H4 (cell line): Measurements from ENCODE around the gene SOCS3. TPM values are rescaled to one million over a fixed set of nuclear protein-coding genes. Genes with fewer than 3 reads are reported as not detected.
A peak's percentile ranks its signal among the peaks of the same experiment; 100 is the strongest.

Source experiments
- DNase-seq: peaks from one replicate; pipeline ENCODE4 v3.0.0-alpha.2; 2015; ENCODE audit warnings: low spot score
- total RNA-seq: library from RNA; depleted of rRNA; stranded (reverse); fragments of >200 nt; shearing (Covaris generic); gene quantifications from 2 replicates; pipeline ENCODE4 v1.2.3, GENCODE V29; 2014; rRNA removed

Gene SOCS3, protein sequence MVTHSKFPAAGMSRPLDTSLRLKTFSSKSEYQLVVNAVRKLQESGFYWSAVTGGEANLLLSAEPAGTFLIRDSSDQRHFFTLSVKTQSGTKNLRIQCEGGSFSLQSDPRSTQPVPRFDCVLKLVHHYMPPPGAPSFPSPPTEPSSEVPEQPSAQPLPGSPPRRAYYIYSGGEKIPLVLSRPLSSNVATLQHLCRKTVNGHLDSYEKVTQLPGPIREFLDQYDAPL
- 29.2 and 43.0 TPM in 2 replicates for total RNA-seq

DNA sequence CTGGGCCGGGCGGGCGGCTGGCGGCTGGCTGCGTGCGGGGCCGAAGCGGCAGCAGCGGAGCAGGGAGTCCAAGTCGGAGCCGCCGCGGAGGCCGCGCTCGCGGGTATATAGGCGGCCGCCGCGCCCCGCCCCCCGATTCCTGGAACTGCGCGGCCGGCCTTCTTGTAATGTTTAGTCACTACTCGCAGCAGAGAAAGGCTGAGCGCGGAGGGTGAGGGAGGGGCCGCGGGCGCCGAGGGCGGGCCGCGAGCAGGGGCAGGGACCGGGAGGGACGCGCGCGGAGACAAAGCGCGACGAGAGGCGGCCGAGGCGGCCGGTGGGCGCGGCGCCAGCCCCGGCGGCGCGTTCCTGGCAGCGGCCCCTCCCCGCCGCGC lies at the start of gene SOCS3:
SOCS3 (minus strand) TSS at position 81 of the 374 bp plus-strand sequence. CDS start 982 bp downstream, outside the sequence.
- peak; percentile 98 for DNase-seq

- DNase-seq: no peak
Observed at GRCh38 chr17:78409191-78409928, 49.5 kb upstream of the SOCS3 start.

DNA sequence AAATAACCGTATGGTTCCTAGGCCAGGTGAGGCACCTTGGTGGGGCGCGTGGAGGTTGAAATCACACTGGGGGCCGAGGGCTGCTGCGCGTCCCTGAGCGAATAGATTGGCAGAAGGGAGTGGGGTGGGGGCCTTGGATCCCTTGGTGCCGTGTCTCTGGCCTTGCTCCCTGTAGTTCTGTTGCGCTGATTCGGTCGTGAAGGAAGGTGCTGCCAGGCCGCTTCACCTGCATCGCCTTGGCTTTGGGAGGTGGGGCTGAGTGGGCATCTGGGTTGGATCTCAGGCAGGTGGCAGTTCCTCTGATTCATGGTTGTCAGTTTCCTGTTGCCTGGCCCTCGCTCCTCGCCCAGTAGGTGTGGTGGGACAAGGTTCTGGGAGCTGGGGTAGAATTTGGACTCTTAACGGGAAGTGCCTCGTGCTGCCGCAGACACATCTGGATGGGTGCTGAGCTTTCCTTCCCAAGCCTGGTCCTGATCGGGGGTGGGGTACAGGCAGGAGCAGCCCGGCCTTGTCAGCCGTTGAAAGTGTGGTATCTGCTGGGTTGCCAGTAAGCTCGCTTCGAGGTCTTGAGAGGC lies 48.7 kb upstream of the SOCS3 start:
- no peak for DNase-seq

DNA sequence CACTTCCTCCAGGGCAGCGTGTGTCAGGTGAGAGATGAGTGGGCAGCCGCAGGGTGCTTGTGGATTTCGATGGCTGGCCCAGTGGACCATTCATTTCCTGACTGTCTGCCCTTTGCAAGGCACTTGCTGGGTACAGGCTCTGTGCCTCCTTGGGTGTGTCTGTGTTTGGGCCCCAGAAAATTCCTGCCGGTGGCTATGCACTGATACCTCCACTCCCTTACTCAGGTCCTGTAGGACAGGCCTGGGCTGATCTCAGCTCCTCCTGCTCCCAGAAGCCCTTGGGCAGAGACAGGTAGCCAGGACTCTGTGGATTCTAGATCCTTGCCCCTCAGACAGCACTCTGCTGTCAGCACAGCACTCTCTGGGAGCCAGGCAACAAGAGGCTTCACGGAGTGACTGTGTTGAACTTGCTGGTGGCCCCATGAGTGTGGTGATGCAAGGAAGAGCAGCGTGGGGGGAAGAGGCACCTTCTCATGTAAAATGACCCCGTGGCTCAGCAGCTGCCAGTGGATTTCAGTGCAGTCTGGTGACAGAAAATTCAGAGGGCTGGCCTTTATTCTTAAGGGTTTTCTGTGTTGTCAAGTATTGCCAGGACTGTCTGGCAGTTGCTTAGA lies 47.6 kb upstream of the SOCS3 start:
- no peak for DNase-seq

DNA sequence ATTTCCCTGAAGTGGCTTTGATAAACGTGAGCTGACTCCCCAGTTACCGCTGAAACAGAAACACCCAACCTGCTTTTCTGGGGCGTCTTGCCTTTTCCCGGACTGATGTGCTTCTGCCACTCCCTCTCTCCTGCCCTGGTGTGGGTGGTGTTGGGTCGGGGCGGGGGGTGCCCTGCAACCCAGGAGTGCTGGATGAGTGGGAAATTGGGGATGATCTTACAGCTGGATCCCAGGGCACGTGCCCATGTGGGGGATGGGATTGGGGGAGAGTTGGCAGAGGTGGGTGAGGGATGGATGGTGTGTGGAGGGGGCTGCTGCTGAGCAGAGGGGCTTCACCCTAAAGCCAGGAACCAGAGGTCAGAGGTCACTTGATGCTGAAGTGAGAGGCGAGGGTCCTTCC lies 47.0 kb upstream of the SOCS3 start:
- no peak for DNase-seq

GRCh38 chr17:78406396-78406795 lies 46.5 kb upstream of the SOCS3 start:
- DNase-seq: no peak

GRCh38 chr17:78403822-78404221 lies 43.9 kb upstream of the SOCS3 start:
- no peak for DNase-seq

DNA sequence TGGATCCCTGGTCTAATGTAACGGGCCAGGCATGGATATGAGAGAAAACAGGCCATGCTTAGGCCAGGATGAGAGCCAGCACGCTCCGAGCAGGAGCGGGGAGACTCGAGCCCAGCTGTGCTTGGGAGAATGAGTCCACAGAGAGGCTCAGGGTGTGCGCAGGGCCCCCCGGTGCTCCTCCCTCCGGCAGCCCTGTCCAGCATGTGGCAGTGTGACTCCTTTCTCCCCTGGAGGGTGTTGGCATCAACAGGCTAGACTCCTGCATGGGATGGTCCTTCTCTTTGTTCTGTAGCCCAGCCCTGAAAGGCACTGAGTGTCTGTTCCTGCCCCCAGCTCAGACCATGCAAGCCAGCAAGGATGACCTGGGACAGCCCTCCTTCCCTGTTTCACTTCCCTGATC lies 42.0 kb upstream of the SOCS3 start:
- DNase-seq: no peak

- DNase-seq: no peak
Observed at GRCh38 chr17:78401246-78401645, 41.4 kb upstream of the SOCS3 start.

DNA sequence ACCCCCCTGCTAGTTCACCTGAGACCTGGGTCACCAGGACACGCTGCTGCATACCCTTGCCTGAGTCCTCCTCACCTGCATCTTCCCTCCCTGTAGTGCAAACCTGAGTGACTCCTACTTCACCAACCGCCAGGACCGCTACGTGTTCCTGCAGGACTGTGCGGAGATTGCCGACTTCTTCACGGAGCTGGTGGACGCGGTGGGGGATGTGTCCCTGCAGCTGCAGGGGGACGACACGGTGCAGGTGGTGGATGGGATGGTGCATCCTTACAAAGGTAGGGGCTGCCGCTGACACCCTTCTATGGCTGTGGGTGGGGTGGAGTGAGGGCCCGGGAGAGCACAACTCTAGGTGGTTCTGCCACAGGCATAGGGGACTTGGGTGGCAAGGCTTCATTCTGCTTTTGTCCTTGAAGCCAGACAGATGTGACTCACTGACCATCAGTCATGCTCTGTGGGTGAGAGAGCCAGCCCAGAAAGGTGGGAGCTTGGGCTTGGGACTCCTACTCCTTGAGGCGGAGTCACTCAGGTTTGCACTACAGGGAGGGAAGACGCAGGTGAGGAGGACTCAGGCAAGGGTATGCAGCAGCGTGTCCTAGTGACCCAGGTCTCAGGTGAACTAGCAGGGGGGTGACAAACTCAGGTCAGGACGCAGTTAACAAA lies 40.8 kb upstream of the SOCS3 start:
- no peak for DNase-seq

DNA sequence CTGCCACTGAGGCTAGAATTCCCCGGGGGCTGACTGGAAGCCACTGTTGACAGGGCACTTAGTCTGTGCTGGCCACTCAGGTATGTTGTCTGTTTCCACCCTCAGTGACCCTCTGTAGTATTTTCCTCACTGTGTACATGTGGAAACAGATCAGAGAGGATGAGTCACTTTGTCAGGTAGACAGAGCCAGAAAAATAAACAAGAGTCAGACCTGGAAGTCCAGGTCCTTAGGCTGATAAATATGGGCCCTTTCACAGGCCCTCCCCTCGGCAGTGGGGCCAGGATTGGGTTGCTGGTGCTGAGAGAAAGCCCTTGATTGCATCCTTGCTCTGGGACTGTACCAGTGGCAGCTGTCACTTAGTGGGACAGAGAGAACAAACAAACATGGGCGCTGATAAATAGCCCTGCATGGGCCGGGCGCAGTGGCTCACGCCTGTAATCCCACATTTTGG lies 39.8 kb upstream of the SOCS3 start:
- no peak for DNase-seq

- DNase-seq: no peak
Observed at GRCh38 chr17:78399028-78399692, 39.3 kb upstream of the SOCS3 start.

- DNase-seq: no peak
Observed at GRCh38 chr17:78398390-78398789, 38.5 kb upstream of the SOCS3 start.

DNA sequence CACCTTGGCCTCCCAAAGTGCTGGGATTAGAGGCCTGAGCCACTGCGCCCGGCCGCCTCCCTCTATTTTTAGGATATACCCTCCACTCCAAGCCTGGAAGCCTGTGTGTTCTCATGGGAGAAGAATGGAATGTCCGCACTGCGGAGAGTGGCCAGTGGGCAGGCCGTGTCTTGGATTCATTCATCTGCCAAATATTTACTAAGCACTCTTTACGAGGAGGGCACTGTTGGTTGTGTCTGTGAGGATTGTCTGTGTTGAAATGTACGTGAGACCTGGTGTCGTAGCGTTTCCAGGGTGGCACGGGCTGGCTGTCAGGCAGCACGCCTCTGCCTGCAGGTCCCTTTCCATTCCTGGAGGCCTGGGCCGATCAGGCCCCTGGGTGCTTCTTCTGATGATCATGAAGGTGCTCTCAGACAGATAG lies 37.8 kb upstream of the SOCS3 start:
- no peak for DNase-seq

DNA sequence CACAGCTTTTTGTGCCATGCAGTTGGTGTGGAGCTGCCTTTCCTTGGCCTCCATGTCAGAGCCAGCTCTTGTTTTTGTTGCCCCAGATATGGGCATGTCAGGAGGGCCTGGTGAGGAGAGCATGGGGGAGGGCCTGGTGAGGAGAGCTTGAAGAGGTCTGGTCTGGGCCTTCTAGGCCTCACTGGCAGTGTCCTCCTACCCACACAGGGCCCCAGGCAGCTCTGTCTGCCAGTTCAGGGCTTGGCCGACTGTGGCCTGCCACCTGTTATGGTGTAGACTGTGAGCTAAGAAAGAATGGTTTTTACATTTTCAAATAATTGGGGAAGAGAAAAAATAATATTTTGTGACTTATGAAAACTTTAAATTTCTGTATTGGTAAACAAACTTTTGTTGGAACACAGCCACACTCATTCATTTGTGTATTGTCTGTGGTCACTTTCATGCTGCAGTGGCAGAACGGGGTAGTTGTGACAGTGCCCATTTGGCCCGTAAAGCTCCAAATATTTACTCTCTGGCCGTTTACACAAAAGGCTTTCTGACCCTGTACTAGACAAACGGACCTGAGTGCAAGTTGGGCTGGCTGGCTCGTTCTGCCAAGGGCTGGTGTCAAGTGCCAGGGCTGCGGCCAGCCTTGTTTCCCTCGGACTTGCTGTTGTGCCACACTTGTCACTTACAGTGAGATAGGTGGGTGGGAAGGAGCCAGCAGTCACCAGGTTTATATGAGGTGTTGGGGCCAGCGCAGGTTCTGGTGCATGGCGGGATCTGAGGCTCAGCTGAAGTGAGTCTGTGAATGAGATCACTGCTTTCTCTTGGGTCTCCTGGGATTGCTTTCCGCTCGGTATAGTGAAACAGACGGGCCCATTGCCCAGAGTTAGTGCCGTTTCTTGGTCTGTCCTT lies 36.8 kb upstream of the SOCS3 start:
- DNase-seq: no peak

DNA sequence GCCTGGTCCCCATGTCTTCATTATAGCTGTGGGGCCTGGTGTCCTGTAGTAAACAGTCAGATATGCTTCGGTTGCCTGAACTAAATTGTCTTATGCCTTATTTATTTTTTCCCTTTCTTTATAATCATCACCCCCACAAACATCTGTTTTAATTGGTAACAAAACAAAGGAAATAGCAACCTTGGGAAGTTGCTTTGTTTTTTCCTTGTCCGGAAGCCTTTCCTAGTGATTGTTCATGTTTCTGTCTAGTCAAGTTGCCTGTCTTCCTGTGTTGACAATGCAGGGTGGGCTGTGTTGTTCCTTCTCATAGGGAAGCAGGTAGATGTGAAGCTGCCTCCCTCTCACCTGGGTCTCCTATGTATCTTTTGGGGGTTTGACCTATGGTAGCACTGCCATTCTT lies 35.3 kb upstream of the SOCS3 start:
- DNase-seq: no peak

GRCh38 chr17:78394209-78394608 lies 34.3 kb upstream of the SOCS3 start:
- DNase-seq: no peak

GRCh38 chr17:78393575-78393974 lies 33.7 kb upstream of the SOCS3 start:
- DNase-seq: no peak

DNA sequence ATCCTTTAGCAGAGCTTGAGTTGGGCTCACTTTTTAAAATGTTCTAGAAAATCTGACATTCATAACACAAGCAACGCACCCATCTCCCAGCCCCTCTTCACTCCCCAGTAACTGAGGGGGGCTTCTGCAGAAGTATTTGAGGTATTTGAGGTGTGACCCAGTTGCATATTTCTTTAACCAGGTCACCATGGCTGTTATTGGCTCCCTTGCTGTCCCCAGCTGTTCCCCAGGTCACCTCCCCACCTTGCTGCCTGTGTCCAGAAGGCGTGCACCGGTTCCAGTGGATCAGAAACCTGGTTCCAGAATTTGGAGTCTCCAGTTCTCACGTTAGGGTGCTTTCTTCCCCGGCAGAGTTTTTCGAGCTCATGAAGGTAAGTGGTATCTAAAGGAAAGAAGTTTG lies 32.4 kb upstream of the SOCS3 start:
- no peak for DNase-seq

GRCh38 chr17:78391843-78392242 lies 32.0 kb upstream of the SOCS3 start:
- DNase-seq: peak; percentile 70

- DNase-seq: no peak
Observed at GRCh38 chr17:78391051-78391431, 31.2 kb upstream of the SOCS3 start.
